Measurements from ENCODE around the gene BTBD2. TPM values are rescaled to one million over a fixed set of nuclear protein-coding genes. Genes with fewer than 3 reads are reported as not detected.

Gene BTBD2
- total and polyA plus RNA-seq, 2 of the 13 experiments (the other 11 are each of a cell fraction or from before 2014, with no cell fraction given) = 28.1 to 45.3 TPM

DNA sequence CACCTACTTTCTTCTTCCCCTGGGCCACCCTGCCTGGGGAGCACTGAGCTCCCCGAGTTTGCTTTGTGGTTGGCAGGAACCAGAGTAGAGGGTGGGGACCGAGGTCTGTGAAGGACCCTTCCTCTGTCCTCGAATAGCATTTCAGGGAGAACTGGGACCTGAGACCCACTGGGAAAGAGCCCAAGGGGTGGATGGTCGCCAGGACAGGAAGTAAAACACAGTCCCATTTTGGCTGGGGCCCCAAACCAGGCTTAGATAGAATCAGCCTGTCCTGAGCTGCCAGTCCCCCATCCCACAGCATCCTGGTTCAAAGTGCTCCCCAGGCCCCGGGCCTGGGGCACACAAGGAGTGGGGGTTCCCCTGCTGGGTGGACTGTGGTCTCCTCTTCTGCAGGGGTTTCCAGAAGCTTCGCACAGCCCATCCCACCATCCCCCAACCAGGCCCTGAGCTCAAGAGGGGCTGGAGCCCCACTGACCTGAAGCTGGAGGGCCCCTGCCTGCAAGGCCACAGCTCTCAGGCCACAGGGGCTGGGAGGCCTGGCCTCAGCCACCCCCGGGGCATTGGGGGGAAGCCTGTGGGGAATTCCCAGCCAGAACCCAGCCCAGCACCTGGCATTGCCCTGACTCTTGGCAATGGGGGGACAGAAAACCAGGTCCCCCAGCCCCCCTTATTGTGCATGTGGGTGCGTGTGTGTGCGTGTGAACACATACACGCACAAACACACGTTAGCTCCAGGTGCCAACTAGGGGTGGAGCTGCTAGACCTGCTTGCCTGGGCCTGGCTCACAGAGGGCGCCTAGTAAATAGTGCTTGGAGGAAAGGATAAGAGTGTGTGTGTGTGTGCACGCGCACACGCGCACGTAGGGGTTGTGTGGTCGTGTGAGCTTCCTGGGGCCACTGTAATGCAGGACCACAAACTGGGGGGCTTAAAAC, 36.5 kb upstream of the BTBD2 start (continued):
- TF ChIP-seq, protein P1, sequence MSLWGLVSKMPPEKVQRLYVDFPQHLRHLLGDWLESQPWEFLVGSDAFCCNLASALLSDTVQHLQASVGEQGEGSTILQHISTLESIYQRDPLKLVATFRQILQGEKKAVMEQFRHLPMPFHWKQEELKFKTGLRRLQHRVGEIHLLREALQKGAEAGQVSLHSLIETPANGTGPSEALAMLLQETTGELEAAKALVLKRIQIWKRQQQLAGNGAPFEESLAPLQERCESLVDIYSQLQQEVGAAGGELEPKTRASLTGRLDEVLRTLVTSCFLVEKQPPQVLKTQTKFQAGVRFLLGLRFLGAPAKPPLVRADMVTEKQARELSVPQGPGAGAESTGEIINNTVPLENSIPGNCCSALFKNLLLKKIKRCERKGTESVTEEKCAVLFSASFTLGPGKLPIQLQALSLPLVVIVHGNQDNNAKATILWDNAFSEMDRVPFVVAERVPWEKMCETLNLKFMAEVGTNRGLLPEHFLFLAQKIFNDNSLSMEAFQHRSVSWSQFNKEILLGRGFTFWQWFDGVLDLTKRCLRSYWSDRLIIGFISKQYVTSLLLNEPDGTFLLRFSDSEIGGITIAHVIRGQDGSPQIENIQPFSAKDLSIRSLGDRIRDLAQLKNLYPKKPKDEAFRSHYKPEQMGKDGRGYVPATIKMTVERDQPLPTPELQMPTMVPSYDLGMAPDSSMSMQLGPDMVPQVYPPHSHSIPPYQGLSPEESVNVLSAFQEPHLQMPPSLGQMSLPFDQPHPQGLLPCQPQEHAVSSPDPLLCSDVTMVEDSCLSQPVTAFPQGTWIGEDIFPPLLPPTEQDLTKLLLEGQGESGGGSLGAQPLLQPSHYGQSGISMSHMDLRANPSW (CRISPR knock-in tag; IDR thresholded peaks at IDR 0.05; ENCODE audit: borderline replicate concordance) = no peak; the same call in 1 of the 2 replicates
- TF ChIP-seq, protein P2, sequence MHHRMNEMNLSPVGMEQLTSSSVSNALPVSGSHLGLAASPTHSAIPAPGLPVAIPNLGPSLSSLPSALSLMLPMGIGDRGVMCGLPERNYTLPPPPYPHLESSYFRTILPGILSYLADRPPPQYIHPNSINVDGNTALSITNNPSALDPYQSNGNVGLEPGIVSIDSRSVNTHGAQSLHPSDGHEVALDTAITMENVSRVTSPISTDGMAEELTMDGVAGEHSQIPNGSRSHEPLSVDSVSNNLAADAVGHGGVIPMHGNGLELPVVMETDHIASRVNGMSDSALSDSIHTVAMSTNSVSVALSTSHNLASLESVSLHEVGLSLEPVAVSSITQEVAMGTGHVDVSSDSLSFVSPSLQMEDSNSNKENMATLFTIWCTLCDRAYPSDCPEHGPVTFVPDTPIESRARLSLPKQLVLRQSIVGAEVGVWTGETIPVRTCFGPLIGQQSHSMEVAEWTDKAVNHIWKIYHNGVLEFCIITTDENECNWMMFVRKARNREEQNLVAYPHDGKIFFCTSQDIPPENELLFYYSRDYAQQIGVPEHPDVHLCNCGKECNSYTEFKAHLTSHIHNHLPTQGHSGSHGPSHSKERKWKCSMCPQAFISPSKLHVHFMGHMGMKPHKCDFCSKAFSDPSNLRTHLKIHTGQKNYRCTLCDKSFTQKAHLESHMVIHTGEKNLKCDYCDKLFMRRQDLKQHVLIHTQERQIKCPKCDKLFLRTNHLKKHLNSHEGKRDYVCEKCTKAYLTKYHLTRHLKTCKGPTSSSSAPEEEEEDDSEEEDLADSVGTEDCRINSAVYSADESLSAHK (CRISPR knock-in tag; IDR thresholded peaks at IDR 0.05; ENCODE audit: borderline replicate concordance) = no peak
- TF ChIP-seq, protein P3, sequence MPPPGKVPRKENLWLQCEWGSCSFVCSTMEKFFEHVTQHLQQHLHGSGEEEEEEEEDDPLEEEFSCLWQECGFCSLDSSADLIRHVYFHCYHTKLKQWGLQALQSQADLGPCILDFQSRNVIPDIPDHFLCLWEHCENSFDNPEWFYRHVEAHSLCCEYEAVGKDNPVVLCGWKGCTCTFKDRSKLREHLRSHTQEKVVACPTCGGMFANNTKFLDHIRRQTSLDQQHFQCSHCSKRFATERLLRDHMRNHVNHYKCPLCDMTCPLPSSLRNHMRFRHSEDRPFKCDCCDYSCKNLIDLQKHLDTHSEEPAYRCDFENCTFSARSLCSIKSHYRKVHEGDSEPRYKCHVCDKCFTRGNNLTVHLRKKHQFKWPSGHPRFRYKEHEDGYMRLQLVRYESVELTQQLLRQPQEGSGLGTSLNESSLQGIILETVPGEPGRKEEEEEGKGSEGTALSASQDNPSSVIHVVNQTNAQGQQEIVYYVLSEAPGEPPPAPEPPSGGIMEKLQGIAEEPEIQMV (CRISPR knock-in tag; IDR thresholded peaks at IDR 0.05; ENCODE audit: low read depth) = 0 out of 2 replicates have a peak, but pooled peaks have one; percentile 30
- TF ChIP-seq PAX8 (CRISPR knock-in tag; IDR thresholded peaks at IDR 0.05; ENCODE audit: borderline replicate concordance) = no peak
- TF ChIP-seq, protein P4, sequence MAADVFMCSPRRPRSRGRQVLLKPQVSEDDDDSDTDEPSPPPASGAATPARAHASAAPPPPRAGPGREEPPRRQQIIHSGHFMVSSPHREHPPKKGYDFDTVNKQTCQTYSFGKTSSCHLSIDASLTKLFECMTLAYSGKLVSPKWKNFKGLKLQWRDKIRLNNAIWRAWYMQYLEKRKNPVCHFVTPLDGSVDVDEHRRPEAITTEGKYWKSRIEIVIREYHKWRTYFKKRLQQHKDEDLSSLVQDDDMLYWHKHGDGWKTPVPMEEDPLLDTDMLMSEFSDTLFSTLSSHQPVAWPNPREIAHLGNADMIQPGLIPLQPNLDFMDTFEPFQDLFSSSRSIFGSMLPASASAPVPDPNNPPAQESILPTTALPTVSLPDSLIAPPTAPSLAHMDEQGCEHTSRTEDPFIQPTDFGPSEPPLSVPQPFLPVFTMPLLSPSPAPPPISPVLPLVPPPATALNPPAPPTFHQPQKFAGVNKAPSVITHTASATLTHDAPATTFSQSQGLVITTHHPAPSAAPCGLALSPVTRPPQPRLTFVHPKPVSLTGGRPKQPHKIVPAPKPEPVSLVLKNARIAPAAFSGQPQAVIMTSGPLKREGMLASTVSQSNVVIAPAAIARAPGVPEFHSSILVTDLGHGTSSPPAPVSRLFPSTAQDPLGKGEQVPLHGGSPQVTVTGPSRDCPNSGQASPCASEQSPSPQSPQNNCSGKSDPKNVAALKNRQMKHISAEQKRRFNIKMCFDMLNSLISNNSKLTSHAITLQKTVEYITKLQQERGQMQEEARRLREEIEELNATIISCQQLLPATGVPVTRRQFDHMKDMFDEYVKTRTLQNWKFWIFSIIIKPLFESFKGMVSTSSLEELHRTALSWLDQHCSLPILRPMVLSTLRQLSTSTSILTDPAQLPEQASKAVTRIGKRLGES (CRISPR knock-in tag; IDR thresholded peaks at IDR 0.05; ENCODE audit: borderline replicate concordance) = no peak
- peak; percentile 79; the same call in 1 of the 2 replicates for TF ChIP-seq SP5 (CRISPR knock-in tag; IDR thresholded peaks at IDR 0.05; ENCODE audit: borderline replicate concordance, low read depth)
- no peak for TF ChIP-seq TRIM24 (CRISPR knock-in tag; IDR thresholded peaks at IDR 0.05)
- TF ChIP-seq, protein P5, sequence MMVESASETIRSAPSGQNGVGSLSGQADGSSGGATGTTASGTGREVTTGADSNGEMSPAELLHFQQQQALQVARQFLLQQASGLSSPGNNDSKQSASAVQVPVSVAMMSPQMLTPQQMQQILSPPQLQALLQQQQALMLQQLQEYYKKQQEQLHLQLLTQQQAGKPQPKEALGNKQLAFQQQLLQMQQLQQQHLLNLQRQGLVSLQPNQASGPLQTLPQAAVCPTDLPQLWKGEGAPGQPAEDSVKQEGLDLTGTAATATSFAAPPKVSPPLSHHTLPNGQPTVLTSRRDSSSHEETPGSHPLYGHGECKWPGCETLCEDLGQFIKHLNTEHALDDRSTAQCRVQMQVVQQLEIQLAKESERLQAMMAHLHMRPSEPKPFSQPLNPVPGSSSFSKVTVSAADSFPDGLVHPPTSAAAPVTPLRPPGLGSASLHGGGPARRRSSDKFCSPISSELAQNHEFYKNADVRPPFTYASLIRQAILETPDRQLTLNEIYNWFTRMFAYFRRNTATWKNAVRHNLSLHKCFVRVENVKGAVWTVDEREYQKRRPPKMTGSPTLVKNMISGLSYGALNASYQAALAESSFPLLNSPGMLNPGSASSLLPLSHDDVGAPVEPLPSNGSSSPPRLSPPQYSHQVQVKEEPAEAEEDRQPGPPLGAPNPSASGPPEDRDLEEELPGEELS (CRISPR knock-in tag; IDR thresholded peaks at IDR 0.05) = peak; percentile 48
- TF ChIP-seq, protein P6, sequence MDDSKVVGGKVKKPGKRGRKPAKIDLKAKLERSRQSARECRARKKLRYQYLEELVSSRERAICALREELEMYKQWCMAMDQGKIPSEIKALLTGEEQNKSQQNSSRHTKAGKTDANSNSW (CRISPR knock-in tag; IDR thresholded peaks at IDR 0.05; ENCODE audit: borderline replicate concordance) = no peak
- no peak for TF ChIP-seq PCBP1 (IDR thresholded peaks at IDR 0.05; ENCODE audit: borderline replicate concordance, low read depth, low read length)
- no peak for TF ChIP-seq PHF20 (CRISPR knock-in tag; IDR thresholded peaks at IDR 0.05)
- no peak for TF ChIP-seq ZNF75D (CRISPR knock-in tag; IDR thresholded peaks at IDR 0.05; ENCODE audit: borderline replicate concordance)

Data from HepG2 (cell line).